Fibroblast of skin of right biceps (primary cell): ENCODE measurements around the gene OR1J1.

Source experiments
- DNase-seq: peaks from one replicate; pipeline ENCODE4 v3.0.0-alpha.2; 2013

Gene OR1J1

GRCh38 chr9:122444041-122444733 is 33.5 kb downstream of the OR1J1 start:
- peak; percentile 82 for DNase-seq

DNA sequence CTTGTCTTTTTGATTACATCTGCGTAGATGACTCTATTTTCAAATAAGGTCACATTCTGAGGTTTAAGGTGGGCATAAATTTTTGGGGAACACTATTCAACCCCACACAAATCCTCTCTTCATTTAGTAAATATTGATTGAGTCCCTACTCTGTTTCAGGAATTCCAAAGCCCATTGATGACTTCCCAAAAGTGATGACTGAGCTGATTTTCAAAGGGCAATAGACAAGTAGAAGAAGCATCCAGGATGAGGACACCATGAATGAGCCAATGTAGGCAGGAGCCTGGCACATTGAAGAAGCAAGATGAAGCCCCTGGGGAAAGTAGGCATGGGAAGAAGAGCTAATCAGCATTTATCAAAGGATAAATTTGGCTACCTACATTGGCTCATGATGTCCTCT is 35.2 kb downstream of the OR1J1 start:
- DNase-seq: no peak
